ENCODE measurements around the gene LVRN. TPM values are rescaled to one million over a fixed set of nuclear protein-coding genes. Genes with fewer than 3 reads are reported as not detected.

Gene LVRN
- total RNA-seq, 4 donors from 2014 or later: 4.2 to 15.9 (median 11.7) TPM

GRCh38 chr5:115978779-115979178, 16.5 kb downstream of the LVRN start:
- H3K27me3 ChIP-seq: no peaks in the 10 kb centered on the region
- 89 to 92% methylated on average over 2 of the region's 2 CpGs for WGBS, 2 donors
- TF ChIP-seq POLR2A (IDR thresholded peaks at IDR 0.05): no peak
- TF ChIP-seq CTCF (IDR thresholded peaks at IDR 0.05): no peak
- TF ChIP-seq EP300 (IDR thresholded peaks at IDR 0.05): no peak
- H3K4me3 ChIP-seq: no peak overlapping the region
- no peaks in the 10 kb centered on the region for H3K36me3 ChIP-seq
- H3K27ac ChIP-seq: peak overlapping the region in 2 of 4 donors; percentile 53 to 55
- DNase-seq (ENCODE audit: low spot score in 2 of 2): no peak
- peaks cover 0 to 9% (median 0%) of the 10 kb centered on the region in 4 donors for H3K9me3 ChIP-seq
- peaks cover 0 to 22% (median 0%) of the 10 kb centered on the region in 4 donors for H3K4me1 ChIP-seq

DNA sequence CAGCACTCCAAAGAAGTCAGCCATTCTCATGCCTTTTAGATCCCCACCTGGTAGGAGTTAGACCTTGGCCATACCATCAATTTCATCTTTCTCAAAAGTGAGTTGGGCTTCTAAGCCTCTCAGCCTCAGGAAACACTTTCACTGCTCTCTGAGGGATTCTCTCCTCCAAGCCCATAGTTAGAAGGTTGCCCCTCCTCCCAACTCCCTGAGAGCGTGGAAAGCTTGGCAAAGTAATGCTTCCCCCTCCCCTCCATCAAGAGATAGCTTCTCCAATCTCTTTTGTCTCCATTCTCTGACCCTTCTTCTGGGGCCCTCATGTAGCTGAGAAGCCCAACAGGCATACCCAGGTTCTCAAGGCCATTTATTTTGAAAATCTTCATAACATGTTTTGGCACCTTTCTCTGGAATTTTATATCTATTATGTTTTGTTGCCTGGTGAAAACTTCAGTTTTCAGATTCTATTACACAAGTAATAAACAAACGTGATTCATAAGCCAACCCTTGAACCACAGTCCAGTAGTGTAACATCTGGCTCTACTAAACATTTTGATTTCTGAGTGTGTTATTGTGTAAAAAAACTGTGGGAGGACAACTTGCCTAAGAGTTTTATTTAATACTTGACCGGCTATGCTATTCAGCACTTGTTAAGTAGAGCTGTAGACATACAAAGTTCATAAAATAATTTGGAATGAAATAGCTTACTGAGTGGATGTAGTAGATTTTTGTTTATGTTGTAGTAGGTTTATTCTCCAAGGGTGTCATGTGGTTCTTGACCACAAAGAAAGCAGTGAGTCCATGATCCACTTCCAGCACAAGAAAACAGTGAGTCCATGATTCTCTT, 17.1 kb downstream of the LVRN start:
- TF ChIP-seq EP300 (IDR thresholded peaks at IDR 0.05) (peak in 1 of 2 donors; percentile 42), POLR2A (IDR thresholded peaks at IDR 0.05) (no peak), CTCF (IDR thresholded peaks at IDR 0.05) (no peak)
- Histone ChIP-seq H3K9me3 (peaks cover 0 to 9% (median 0%) of the 10 kb centered on the region in 4 donors), H3K27me3 (no peaks in the 10 kb centered on the region), H3K27ac (peak overlapping the region in 2 of 4 donors; percentile 53 to 55), H3K36me3 (no peaks in the 10 kb centered on the region), H3K4me3 (no peak overlapping the region), H3K4me1 (peaks cover 0 to 22% (median 0%) of the 10 kb centered on the region in 4 donors)
- no peak for DNase-seq (ENCODE audit: low spot score in 2 of 2)
- WGBS, 2 donors: 33 to 36% methylated on average over 3 of the region's 3 CpGs

DNA sequence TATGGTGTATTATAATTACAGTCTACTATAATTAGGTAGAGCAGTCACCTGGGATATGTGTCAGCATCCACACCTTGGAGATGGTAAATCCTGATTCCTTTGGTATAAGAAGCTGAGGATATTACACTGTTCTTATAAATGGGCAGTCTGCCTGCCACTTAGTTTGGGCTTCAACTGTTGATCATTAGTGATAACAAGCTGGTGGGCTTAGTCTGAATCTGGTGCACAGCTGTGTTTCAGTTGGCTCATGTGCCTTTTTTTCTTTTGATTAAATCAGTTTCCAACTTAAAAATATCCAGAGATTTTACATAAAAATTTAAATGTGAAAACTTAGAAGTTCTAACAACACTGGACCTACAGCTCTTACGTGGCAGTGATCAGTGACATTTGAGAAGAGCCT, 21.2 kb downstream of the LVRN start:
- Histone ChIP-seq H3K4me1 (peaks cover 0 to 20% (median 0%) of the 10 kb centered on the region in 4 donors), H3K36me3 (no peaks in the 10 kb centered on the region), H3K27me3 (no peaks in the 10 kb centered on the region), H3K4me3 (no peak overlapping the region), H3K9me3 (no peaks in the 10 kb centered on the region), H3K27ac (no peak overlapping the region)
- no peak for DNase-seq (ENCODE audit: low spot score in 2 of 2)
- 83 to 86% methylated on average over 1 of the region's 1 CpG for WGBS, 2 donors
- TF ChIP-seq POLR2A (IDR thresholded peaks at IDR 0.05) (no peak), EP300 (IDR thresholded peaks at IDR 0.05) (no peak), CTCF (IDR thresholded peaks at IDR 0.05) (no peak)

DNA sequence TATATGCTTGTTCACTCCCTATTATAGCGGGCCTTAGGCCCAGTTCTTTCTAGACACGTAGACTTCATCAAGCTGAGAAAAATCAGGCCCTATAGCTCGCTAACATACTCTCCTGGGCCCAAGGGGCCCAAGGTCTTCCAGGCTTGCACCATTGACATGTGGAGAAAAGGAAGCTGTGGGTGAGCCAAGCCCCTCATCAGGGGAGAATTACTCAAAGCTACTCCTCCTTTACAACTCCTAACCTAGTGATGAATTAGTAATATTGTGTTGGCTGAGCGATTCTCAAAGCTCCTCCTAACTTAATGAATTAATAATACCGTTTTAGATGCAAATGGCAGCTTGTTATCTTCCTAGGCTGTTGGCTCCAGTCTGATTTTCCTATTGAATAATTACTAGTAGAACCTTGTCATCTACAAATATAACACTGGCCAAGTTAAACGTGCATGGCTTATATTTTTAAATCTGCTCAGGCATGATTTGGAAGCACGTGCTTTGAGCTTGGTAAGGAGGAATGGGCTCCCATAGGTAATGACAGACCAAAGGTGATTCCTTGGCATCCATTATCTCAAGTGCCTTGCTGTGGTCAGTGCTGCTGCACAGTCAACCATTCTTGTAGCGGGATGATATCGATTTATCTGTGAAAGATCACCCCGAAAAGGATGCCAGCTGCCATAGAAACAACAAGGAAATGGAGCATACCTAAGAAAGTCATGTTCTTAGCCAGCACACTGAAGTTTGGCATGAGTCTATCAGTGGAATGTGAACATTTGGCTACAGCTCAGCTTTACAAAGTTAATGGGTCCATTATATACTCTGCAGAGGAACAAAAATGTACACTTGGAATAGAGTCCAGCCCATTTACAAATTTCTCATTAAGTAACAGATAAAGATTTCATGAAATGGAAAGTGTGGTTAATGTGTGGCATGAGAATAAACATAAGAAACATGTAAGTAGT, 23.8 kb downstream of the LVRN start:
- no peak for DNase-seq (ENCODE audit: low spot score in 2 of 2)
- 70 to 75% methylated on average over 10 of the region's 10 CpGs for WGBS, 2 donors
- TF ChIP-seq EP300 (IDR thresholded peaks at IDR 0.05) (no peak), CTCF (IDR thresholded peaks at IDR 0.05) (no peak), POLR2A (IDR thresholded peaks at IDR 0.05) (no peak)
- Histone ChIP-seq H3K36me3 (no peaks in the 10 kb centered on the region), H3K9me3 (no peaks in the 10 kb centered on the region), H3K27ac (no peak overlapping the region), H3K4me3 (no peak overlapping the region), H3K27me3 (no peaks in the 10 kb centered on the region), H3K4me1 (peaks cover 0 to 4% (median 0%) of the 10 kb centered on the region in 4 donors)

Measured in tibial nerve (tissue), 4 donors.